Measurements from ENCODE around the gene ZFP36L2.

DNA sequence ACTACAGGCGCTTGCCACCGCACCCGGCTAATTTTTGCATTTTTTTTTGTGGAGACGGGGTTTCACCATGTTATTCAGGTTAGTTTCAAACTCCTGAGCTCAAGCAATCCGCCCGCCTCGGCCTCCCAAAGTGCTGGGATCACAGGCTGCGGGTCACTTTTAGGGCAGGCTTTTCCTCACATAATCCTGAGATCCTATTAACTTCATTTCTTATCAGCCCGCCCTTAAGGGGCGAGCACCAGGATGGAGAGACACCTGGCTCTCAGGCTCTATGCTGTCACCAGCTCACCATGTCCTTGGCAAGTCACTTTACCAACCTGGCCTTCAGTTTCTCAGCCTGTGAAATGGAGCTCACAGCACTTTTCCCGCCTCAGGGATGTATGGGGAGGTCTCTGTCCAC, 23.0 kb downstream of the ZFP36L2 start:
- TF ChIP-seq ELK1 (IDR thresholded peaks at IDR 0.05; ENCODE audit: low read depth, low read length) (no peak), JUNB (IDR thresholded peaks at IDR 0.05) (no peak), PHF8 (IDR thresholded peaks at IDR 0.05; ENCODE audit: borderline replicate concordance, low read depth) (no peak), MAFK (IDR thresholded peaks at IDR 0.05; ENCODE audit: partially characterized antibody) (no peak), FOSL2 (IDR thresholded peaks at IDR 0.05) (no peak), FOSL2 (CRISPR knock-in tag; IDR thresholded peaks at IDR 0.05) (no peak), POLR2A (IDR thresholded peaks at IDR 0.05; ENCODE audit: low read length) (no peak), EP300 (IDR thresholded peaks at IDR 0.05) (no peak), HOXA7 (CRISPR knock-in tag; IDR thresholded peaks at IDR 0.05) (no peak)
- TF ChIP-seq, protein P1, sequence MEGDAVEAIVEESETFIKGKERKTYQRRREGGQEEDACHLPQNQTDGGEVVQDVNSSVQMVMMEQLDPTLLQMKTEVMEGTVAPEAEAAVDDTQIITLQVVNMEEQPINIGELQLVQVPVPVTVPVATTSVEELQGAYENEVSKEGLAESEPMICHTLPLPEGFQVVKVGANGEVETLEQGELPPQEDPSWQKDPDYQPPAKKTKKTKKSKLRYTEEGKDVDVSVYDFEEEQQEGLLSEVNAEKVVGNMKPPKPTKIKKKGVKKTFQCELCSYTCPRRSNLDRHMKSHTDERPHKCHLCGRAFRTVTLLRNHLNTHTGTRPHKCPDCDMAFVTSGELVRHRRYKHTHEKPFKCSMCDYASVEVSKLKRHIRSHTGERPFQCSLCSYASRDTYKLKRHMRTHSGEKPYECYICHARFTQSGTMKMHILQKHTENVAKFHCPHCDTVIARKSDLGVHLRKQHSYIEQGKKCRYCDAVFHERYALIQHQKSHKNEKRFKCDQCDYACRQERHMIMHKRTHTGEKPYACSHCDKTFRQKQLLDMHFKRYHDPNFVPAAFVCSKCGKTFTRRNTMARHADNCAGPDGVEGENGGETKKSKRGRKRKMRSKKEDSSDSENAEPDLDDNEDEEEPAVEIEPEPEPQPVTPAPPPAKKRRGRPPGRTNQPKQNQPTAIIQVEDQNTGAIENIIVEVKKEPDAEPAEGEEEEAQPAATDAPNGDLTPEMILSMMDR (IDR thresholded peaks at IDR 0.05): no peak
- TF ChIP-seq, protein P2, sequence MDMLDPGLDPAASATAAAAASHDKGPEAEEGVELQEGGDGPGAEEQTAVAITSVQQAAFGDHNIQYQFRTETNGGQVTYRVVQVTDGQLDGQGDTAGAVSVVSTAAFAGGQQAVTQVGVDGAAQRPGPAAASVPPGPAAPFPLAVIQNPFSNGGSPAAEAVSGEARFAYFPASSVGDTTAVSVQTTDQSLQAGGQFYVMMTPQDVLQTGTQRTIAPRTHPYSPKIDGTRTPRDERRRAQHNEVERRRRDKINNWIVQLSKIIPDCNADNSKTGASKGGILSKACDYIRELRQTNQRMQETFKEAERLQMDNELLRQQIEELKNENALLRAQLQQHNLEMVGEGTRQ (IDR thresholded peaks at IDR 0.05): no peak

Measured in A549 (cell line).